AG09309 (cell line): ENCODE results near the gene NUP210.

ENCODE experiments used
- DNase-seq: peaks from one replicate; pipeline ENCODE4 v3.0.0-alpha.2; 2010; ENCODE audit warnings: low read depth
- H3K4me3 ChIP-seq: 2 replicates; pipeline ENCODE4 v1.5.1; 2011; ENCODE audit warnings: mild to moderate bottlenecking, low read depth, low read length, moderate library complexity; ENCODE audit not compliant: control insufficient read depth
- TF ChIP-seq, protein P1 (sequence below): IDR thresholded peaks from 2 replicates; pipeline ENCODE4 v1.5.1; 2011; ENCODE audit warnings: mild to moderate bottlenecking, low read depth, low read length, inconsistent platforms; ENCODE audit not compliant: insufficient read depth, control insufficient read depth; ENCODE audit errors: missing control alignments

Gene NUP210

DNA sequence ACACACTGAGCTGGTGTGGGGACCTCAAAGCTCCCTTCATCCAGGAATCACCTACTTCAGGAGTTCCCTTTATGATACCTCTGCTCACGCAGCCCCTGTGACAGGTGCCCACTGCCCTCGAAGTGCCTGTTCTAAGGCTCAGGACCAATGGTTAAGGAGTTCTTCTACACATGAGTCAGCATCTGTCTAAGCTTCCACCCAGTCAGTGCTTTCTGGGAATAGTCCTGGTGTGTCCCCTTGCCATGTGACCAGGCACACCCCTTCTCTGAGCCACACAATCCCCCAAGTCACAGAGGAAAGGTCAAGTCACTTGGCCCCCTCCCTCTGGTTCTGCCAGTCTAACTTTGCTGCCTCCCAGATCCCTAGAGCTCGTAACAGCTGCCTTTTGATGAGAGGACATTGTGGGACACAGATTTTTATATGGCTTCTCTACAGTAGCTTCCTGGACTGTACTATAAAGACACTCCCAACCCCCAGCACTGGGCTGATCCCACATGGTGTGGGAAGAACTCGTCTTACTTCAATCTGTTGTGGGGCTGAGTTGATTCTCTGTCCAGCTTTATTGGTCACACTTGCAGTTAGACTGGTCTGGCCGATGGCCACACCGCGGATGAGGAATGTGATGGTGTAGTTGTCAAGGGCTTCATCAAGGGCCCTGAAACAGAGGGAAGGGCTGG, 78.8 kb downstream of the NUP210 start:
- DNase-seq: no peak
- TF ChIP-seq, protein P1, sequence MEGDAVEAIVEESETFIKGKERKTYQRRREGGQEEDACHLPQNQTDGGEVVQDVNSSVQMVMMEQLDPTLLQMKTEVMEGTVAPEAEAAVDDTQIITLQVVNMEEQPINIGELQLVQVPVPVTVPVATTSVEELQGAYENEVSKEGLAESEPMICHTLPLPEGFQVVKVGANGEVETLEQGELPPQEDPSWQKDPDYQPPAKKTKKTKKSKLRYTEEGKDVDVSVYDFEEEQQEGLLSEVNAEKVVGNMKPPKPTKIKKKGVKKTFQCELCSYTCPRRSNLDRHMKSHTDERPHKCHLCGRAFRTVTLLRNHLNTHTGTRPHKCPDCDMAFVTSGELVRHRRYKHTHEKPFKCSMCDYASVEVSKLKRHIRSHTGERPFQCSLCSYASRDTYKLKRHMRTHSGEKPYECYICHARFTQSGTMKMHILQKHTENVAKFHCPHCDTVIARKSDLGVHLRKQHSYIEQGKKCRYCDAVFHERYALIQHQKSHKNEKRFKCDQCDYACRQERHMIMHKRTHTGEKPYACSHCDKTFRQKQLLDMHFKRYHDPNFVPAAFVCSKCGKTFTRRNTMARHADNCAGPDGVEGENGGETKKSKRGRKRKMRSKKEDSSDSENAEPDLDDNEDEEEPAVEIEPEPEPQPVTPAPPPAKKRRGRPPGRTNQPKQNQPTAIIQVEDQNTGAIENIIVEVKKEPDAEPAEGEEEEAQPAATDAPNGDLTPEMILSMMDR: no peak
- no peak overlapping the region for H3K4me3 ChIP-seq

DNA sequence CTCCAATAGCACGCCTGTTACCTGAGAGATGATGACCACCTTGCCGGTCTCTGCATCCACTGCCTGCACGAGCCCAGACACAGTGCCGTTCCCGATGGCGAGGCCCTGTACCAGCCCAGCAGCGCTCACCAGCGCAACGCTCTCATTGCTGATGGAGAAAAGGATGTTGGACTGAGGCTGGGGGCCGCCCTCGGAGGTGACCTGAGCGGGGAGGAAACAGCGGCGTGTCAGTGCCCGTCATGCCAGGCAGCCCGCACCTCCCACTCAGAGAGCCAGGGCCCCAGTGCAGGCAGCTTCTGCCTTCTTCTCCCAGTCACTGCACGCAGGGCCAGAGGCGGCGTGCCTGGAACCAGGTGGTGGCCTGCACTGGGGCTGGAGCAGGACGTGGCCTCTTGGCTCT, 80.3 kb downstream of the NUP210 start:
- DNase-seq: no peak
- TF ChIP-seq, protein P1: no peak

DNA sequence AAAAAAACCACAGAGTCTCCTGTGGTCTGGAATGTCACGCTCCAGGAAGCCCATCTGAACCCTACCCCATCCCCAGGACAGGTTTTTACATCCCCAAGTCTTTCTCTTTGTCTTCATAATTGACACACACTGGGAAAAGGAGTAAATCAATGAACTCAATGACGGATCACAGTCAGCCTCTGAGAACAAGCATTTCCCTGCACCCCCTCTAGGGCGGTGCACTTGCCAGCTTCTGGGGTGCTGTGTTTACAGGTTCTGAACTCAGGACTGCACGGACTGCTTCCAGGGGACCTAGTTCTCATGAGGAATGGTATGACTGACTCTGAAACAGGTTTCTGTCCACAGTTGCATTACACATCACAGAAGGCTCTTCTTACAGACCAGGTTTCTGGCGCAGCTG, 81.1 kb downstream of the NUP210 start:
- no peak overlapping the region for H3K4me3 ChIP-seq
- TF ChIP-seq, protein P1: no peak
- no peak for DNase-seq

More for the DNA sequence above, 80.3 kb downstream of the NUP210 start:
- H3K4me3 ChIP-seq: no peak overlapping the region

DNA sequence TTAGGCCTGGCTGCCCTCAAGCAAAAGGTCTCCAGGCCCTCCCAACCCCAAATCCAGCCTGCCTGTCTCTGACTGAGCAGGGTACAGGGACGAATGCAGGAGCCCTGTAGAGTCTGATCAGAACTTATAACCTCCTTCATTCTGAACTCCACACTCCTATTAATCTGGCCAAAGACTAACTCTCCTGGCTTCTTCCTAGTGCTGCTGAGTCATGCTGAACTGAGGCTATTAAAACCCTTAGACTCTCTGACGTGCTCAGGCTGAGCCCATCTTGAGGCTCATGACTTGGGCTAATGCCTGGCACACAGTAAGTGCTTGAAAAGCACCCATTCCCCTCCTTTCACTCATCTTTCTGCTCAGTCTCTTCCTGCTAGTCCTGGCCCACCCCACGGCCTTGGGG, 81.9 kb downstream of the NUP210 start:
- DNase-seq: no peak
- TF ChIP-seq, protein P1: no peak
- H3K4me3 ChIP-seq: no peak overlapping the region

DNA sequence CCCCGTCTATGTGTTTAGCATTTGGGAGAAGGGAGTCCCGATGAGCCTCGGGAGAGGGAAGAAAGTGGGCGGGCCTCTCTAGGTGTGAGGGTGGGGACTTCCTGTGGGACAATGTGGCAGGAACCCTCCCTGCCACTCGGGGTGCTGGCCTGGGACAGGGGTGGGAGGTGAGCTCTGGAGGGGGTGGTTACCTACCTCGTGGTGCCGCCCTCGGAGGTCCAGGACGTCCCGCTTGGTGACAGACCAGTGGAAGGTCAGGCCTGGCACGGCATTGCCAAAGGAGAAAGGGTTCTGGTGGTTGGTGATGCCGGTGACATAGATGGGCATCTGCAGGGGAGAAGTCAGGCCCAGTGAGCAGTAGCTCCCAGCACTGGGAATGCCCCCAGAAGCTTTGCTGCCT, 83.5 kb downstream of the NUP210 start:
- DNase-seq: no peak
- no peak overlapping the region for H3K4me3 ChIP-seq
- TF ChIP-seq, protein P1: no peak

DNA sequence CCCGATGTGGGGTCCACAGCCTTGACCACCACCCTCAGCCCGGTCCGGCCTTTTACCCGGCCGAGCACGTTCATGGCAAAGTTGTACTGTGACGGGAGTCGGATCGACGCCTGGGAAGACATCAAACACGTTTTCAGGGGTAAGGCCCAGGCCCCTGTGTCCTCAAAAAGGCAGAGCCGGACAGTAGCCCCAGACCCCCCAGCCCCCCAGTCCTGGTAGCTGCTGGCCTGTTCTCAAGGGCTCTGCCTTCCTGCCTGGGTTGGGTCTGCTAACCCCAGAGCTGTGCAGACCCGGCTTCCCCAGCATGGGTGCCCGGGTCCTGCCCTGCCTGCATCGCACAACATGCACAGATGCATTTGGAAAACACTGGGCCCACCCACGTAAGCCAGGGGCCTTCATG, 84.6 kb downstream of the NUP210 start:
- no peak overlapping the region for H3K4me3 ChIP-seq
- no peak for DNase-seq
- TF ChIP-seq, protein P1: no peak
